Measurements from ENCODE around the gene NOX5. TPM values are rescaled to one million over a fixed set of nuclear protein-coding genes. Genes with fewer than 3 reads are reported as not detected.
"Not testable (repeated sequence)": the region's sequence is repeated elsewhere in the genome, so short reads cannot be mapped to it uniquely, and the experiment has no call there.

Gene NOX5
- total RNA-seq, 4 donors from 2014 or later: 0.19 to 1.5 (median 0.46) TPM

DNA sequence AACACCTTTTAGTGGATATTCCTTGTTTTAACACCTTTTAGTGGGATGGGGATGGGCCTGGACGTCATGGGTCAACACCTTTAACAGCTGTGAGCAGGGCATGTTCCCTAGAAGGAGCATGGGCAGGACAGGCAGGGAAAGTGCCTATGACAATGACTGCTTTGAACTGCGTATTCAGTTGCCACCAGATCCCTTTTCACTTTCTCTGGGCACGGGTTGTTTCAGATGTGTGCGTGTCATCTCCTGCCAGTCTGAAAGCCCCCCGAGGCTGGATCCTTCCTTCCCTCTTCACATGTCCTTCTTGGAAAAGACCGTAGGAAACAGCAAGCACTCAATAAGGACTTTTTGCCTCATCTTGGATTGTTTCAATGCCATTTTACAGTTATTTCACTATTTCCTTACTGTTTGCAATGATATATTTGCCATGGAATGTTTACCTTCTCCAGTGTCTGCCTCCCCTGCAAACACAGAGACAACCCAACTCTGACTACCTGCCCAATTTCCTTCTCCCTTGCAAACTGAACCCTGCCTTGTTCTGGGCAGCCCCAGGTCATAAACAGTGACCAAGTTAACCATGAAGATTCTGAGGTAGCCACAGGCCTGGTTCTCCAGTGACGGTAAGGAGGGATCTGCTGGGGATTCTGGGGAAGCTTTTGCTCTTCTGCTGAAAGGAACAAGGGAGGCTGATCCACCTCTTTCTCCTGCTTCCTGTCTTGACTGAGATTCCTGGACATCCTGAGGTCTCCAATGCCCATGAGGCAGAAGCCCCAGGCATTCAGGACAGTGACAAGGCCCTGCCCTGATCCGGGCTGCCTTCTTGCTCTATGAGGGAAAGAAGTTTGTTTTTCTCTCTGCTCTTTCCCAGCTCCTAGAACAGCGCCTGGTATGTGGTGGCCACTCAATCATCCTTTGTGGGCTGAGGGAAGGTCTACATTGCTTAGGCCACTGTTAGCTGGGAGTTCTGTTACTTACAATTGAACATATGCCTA is 51.8 kb downstream of the NOX5 start:
- Histone ChIP-seq H3K27me3 (peaks cover 0 to under 1% (median 0%) of the 10 kb centered on the region in 4 donors), H3K27ac (no peak overlapping the region), H3K4me3 (no peak overlapping the region), H3K9me3 (peaks cover 0 to 8% (median 0%) of the 10 kb centered on the region in 3 donors), H3K36me3 (no peaks in the 10 kb centered on the region), H3K4me1 (no peaks in the 10 kb centered on the region)
- no peak for TF ChIP-seq POLR2A (IDR thresholded peaks at IDR 0.05)
- TF ChIP-seq, protein P1, sequence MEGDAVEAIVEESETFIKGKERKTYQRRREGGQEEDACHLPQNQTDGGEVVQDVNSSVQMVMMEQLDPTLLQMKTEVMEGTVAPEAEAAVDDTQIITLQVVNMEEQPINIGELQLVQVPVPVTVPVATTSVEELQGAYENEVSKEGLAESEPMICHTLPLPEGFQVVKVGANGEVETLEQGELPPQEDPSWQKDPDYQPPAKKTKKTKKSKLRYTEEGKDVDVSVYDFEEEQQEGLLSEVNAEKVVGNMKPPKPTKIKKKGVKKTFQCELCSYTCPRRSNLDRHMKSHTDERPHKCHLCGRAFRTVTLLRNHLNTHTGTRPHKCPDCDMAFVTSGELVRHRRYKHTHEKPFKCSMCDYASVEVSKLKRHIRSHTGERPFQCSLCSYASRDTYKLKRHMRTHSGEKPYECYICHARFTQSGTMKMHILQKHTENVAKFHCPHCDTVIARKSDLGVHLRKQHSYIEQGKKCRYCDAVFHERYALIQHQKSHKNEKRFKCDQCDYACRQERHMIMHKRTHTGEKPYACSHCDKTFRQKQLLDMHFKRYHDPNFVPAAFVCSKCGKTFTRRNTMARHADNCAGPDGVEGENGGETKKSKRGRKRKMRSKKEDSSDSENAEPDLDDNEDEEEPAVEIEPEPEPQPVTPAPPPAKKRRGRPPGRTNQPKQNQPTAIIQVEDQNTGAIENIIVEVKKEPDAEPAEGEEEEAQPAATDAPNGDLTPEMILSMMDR (IDR thresholded peaks at IDR 0.05): no peak
- DNase-seq: no peak
- intact Hi-C loops (cut with DNase I): no loop called here
- WGBS, 2 donors: 94 to 95% methylated on average over 8 to 9 of the region's 9 CpGs

DNA sequence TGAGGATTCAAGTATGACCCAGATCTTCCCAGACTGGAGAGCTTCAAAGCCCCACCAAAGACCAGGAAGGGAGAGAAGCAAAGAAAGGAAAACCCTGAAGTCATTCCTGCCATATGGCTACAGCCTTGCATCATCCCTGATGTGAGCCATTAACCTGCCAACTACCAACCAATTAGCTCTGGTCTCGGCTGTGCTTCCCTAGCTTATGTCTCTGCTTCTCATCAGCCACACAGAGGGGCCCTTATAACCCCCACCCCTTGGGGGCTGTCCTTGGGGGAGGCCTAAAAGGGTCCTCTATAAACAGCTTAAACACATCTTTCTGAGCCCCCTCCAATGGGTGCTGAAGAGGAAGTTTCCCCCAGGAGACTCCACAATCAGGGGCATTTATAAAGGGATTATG is 52.8 kb downstream of the NOX5 start:
- 80 to 100% methylated on average over 1 of the region's 1 CpG for WGBS, 2 donors
- Histone ChIP-seq H3K4me1 (no peaks in the 10 kb centered on the region), H3K27me3 (peaks cover 0 to 4% (median 0%) of the 10 kb centered on the region in 4 donors), H3K4me3 (no peak overlapping the region), H3K27ac (no peak overlapping the region), H3K36me3 (no peaks in the 10 kb centered on the region), H3K9me3 (peaks cover 0 to 8% (median 0%) of the 10 kb centered on the region in 3 donors)
- no peak for DNase-seq
- intact Hi-C loops (cut with DNase I): no loop called here
- no peak for TF ChIP-seq POLR2A (IDR thresholded peaks at IDR 0.05)
- TF ChIP-seq, protein P1 (IDR thresholded peaks at IDR 0.05): no peak

DNA sequence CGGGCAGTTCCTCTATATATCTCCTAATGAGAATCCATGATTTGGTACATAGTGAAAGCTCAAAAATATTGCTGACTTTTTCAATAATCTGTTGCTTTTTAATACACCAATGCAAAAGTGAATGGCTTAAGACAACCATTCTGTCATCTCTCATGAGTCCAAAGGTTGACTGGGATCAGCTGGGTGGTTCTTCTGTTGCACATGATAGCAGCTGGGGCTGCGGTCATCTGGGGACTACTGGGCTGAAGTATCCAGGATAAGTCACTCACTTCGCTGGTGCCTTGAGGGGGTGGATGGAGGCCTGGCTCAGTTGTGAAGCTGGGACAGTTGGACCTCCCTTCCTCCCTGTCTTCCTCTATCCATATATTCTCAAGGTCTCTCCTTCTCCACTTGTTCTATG is 53.7 kb downstream of the NOX5 start:
- Histone ChIP-seq H3K9me3 (peaks cover 0 to 8% (median 0%) of the 10 kb centered on the region in 3 donors), H3K36me3 (no peaks in the 10 kb centered on the region), H3K27ac (no peak overlapping the region), H3K4me3 (no peak overlapping the region), H3K4me1 (no peaks in the 10 kb centered on the region), H3K27me3 (peaks cover 0 to 4% (median 0%) of the 10 kb centered on the region in 4 donors)
- WGBS, 2 donors: 82 to 100% methylated on average over 3 of the region's 3 CpGs
- no peak for TF ChIP-seq POLR2A (IDR thresholded peaks at IDR 0.05)
- TF ChIP-seq, protein P1 (IDR thresholded peaks at IDR 0.05): no peak
- no peak for DNase-seq
- intact Hi-C loops (cut with DNase I): no loop called here

DNA sequence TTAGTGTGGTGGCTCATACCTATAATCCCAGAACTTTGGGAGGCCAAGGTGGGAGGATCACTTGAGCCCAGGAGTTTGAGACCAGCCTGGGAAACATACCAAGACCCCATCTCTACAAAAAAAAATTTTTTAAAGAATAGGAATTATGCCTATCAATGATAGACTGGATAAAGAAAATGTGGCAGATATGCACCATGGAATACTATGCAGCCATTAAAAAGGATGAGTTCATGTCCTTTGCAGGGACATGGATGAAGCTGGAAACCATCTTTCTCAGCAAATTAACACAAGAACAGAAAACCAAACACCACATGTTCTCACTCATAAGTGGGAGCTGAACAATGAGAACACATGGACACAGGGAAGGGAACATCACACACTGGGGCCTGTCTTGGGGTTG is 54.8 kb downstream of the NOX5 start:
- H3K27me3 ChIP-seq; H3K4me3 ChIP-seq; DNase-seq; H3K27ac ChIP-seq; intact Hi-C loops (cut with DNase I); H3K36me3 ChIP-seq; H3K9me3 ChIP-seq: not testable (repeated sequence)
- H3K4me1 ChIP-seq: peaks cover 0 to 10% (median 8%) of the 10 kb centered on the region in 3 donors

DNA sequence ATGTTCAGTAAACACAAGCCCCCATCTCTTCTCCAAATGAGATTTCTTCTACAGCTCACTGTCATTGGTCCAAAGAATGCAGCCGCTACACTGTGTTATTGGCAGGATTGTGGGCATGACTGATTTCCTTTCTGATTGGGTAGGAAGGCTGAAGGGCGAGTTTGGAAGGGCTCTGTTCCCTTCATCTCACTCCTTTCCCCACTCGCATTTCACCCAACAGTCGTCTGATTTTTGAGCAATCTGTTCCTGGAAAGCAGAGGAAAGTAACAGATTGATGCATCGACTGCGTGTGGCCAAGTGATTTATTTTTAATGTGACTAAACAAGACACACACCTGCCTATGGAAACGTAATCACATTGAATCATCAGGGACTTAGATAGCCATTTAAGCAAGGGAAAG is 55.5 kb downstream of the NOX5 start:
- TF ChIP-seq, protein P1 (IDR thresholded peaks at IDR 0.05): no peak
- TF ChIP-seq POLR2A (IDR thresholded peaks at IDR 0.05): no peak
- Histone ChIP-seq H3K4me1 (peaks cover 6 to 17% (median 11%) of the 10 kb centered on the region in 3 donors), H3K27ac (no peak overlapping the region), H3K9me3 (peaks cover 0 to 8% (median 0%) of the 10 kb centered on the region in 3 donors), H3K36me3 (no peaks in the 10 kb centered on the region), H3K4me3 (no peak overlapping the region), H3K27me3 (peaks cover 0 to 16% (median 0%) of the 10 kb centered on the region in 4 donors)
- intact Hi-C loops (cut with DNase I): no loop called here
- WGBS, 2 donors: 71 to 92% methylated on average over 6 to 7 of the region's 7 CpGs
- no peak for DNase-seq

Data from esophagus squamous epithelium (tissue), 5 donors.